ENCODE data around the gene OR6F1.
"Not testable (repeated sequence)": the region's sequence is repeated elsewhere in the genome, so short reads cannot be mapped to it uniquely, and the experiment has no call there.

The OR6F1 gene

GRCh38 chr1:247746391-247746935 is 30.0 kb upstream of the OR6F1 start:
- TF ChIP-seq, protein P1, sequence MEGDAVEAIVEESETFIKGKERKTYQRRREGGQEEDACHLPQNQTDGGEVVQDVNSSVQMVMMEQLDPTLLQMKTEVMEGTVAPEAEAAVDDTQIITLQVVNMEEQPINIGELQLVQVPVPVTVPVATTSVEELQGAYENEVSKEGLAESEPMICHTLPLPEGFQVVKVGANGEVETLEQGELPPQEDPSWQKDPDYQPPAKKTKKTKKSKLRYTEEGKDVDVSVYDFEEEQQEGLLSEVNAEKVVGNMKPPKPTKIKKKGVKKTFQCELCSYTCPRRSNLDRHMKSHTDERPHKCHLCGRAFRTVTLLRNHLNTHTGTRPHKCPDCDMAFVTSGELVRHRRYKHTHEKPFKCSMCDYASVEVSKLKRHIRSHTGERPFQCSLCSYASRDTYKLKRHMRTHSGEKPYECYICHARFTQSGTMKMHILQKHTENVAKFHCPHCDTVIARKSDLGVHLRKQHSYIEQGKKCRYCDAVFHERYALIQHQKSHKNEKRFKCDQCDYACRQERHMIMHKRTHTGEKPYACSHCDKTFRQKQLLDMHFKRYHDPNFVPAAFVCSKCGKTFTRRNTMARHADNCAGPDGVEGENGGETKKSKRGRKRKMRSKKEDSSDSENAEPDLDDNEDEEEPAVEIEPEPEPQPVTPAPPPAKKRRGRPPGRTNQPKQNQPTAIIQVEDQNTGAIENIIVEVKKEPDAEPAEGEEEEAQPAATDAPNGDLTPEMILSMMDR (IDR thresholded peaks at IDR 0.05; ENCODE audit: low read depth, low read length), result no peak
- DNase-seq, result no peak
- H3K36me3 ChIP-seq, result no peaks in the 10 kb centered on the region
- no peak overlapping the region for H3K27ac ChIP-seq
- H3K9me3 ChIP-seq (ENCODE audit: severe bottlenecking), result peaks cover 12% of the 10 kb centered on the region
- H3K4me3 ChIP-seq (ENCODE audit: low read depth, low read length), result no peak overlapping the region
- H3K27me3 ChIP-seq (ENCODE audit: insufficient read depth, low read depth, severe bottlenecking), result peaks cover 19% of the 10 kb centered on the region

DNA sequence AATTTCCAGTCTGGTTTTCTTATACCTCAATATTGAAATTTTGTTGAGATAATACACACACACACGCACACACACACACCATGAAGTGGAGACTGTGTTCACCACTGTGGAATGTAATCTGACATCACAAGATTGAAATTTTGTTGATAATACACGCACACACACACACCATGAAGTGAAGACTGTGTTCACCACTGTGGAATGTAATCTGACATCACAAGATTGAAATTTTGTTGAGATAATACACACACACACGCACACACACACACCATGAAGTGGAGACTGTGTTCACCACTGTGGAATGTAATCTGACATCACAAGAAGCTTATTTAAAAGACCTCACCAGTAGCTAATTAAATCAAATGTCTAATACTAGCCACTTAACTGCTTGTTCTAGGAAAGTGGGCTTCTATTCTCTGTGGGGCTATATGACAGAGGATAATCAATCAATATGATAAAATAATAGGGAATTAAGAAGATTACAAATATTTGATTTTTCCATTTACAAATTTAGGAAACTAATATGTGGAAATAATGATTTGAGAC is 25.8 kb upstream of the OR6F1 start:
- not testable (repeated sequence) for H3K36me3 ChIP-seq; H3K9me3 ChIP-seq (ENCODE audit: severe bottlenecking); H3K27ac ChIP-seq; DNase-seq; H3K4me3 ChIP-seq (ENCODE audit: low read depth, low read length)
- H3K27me3 ChIP-seq (ENCODE audit: insufficient read depth, low read depth, severe bottlenecking), result peaks cover 32% of the 10 kb centered on the region

- H3K4me3 ChIP-seq (ENCODE audit: low read depth, low read length), result no peak overlapping the region
- H3K27me3 ChIP-seq (ENCODE audit: insufficient read depth, low read depth, severe bottlenecking), result peaks cover 29% of the 10 kb centered on the region
- DNase-seq, result no peak
- no peaks in the 10 kb centered on the region for H3K9me3 ChIP-seq (ENCODE audit: severe bottlenecking)
- no peaks in the 10 kb centered on the region for H3K36me3 ChIP-seq
- TF ChIP-seq, protein P1 (IDR thresholded peaks at IDR 0.05; ENCODE audit: low read depth, low read length), result no peak
- H3K27ac ChIP-seq, result no peak overlapping the region
Observed at GRCh38 chr1:247741756-247742155, 25.3 kb upstream of the OR6F1 start.

- Histone ChIP-seq H3K9me3 (ENCODE audit: severe bottlenecking) (no peaks in the 10 kb centered on the region), H3K27me3 (ENCODE audit: insufficient read depth, low read depth, severe bottlenecking) (peaks cover 23% of the 10 kb centered on the region), H3K4me3 (ENCODE audit: low read depth, low read length) (no peak overlapping the region), H3K27ac (no peak overlapping the region), H3K36me3 (no peaks in the 10 kb centered on the region)
- TF ChIP-seq, protein P1 (IDR thresholded peaks at IDR 0.05; ENCODE audit: low read depth, low read length), result no peak
- DNase-seq, result no peak
Observed at GRCh38 chr1:247740721-247741120, 24.3 kb upstream of the OR6F1 start.

- no peaks in the 10 kb centered on the region for H3K36me3 ChIP-seq
- TF ChIP-seq, protein P1 (IDR thresholded peaks at IDR 0.05; ENCODE audit: low read depth, low read length), result no peak
- peaks cover 31% of the 10 kb centered on the region for H3K27me3 ChIP-seq (ENCODE audit: insufficient read depth, low read depth, severe bottlenecking)
Observed at GRCh38 chr1:247738315-247738714, 21.9 kb upstream of the OR6F1 start, which contains the start of gene OR14K1. Gene OR14K1, plus strand, starts transcription at chr1:247738615. Its CDS starts 0 bp downstream, at chr1:247738615.

DNA sequence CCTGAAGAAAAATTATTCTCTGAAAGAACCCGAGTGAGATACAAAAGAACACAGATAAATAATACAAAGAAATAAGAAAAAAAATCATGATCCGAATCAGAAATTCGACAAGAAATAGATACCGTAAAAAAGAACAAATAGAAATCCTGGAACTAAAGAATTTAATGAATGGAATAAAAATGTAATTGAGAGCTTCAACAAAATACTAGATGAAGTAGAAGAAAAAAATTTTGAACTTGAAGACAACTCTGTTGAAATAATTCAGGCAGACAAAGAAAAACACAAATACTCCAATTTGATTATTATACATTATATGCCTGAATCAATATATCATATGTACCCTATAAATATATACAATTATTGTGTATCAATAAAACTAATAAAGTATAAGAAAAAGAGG is 4.8 kb upstream of the OR6F1 start:
- H3K9me3 ChIP-seq (ENCODE audit: severe bottlenecking), result no peaks in the 10 kb centered on the region
- no peak for DNase-seq
- H3K36me3 ChIP-seq, result no peaks in the 10 kb centered on the region
- no peak overlapping the region for H3K27ac ChIP-seq
- no peak overlapping the region for H3K4me3 ChIP-seq (ENCODE audit: low read depth, low read length)
- TF ChIP-seq, protein P1 (IDR thresholded peaks at IDR 0.05; ENCODE audit: low read depth, low read length), result no peak
- H3K27me3 ChIP-seq (ENCODE audit: insufficient read depth, low read depth, severe bottlenecking), result no peaks in the 10 kb centered on the region

More at GRCh38 chr1:247738315-247738714, 21.9 kb upstream of the OR6F1 start, which contains the start of gene OR14K1:
- Histone ChIP-seq H3K9me3 (ENCODE audit: severe bottlenecking) (no peaks in the 10 kb centered on the region), H3K27ac (no peak within 1 kb of the TSS), H3K4me3 (ENCODE audit: low read depth, low read length) (no peak within 1 kb of the TSS)
- DNase-seq, result no peak

All from WERI-Rb-1 (cell line).